ENCODE data around the gene FAM174B.

DNA sequence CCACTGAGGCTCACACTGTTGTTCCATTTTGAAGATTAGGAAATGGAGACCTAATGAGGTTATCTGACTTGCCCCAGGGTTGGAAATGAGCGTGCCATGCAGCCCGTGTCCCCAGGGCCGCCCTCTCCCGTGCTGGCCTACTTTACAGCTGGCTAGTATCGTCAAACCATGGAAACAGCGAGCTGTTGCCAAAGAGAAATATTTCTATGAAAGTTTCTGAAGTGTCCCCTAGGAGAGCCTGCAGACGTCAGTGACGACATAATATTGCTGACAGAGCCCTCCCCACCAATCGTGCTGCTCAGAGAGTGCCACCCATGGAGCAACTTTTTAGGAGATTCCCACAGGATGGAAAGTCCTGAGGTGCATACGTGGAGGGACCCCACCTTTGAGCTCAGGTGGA lies 11.2 kb upstream of the FAM174B start:
- TF ChIP-seq CTCF (IDR thresholded peaks at IDR 0.05) (no peak), POLR2A (IDR thresholded peaks at IDR 0.05) (no peak)

Data from testis (tissue), 2 donors.